Posterior cingulate gyrus (tissue), 11 donors: ENCODE measurements around the gene SAMD3.
"Not testable (repeated sequence)": the region's sequence is repeated elsewhere in the genome, so short reads cannot be mapped to it uniquely, and the experiment has no call there.

Experiments used
- DNase-seq, 10 donors: peaks; one replicate each; pipeline versions ENCODE4 v3.0.0 to v3.0.0-alpha.2; 2020 to 2021; ENCODE audit warnings: mixed read lengths in 3 of 10
- intact Hi-C: fragments of 100-400 bp; cut with DNase I; formaldehyde crosslinking; loops from one replicate; pipeline ENCODE4 v1.15.1; 2023

SAMD3 gene

DNA sequence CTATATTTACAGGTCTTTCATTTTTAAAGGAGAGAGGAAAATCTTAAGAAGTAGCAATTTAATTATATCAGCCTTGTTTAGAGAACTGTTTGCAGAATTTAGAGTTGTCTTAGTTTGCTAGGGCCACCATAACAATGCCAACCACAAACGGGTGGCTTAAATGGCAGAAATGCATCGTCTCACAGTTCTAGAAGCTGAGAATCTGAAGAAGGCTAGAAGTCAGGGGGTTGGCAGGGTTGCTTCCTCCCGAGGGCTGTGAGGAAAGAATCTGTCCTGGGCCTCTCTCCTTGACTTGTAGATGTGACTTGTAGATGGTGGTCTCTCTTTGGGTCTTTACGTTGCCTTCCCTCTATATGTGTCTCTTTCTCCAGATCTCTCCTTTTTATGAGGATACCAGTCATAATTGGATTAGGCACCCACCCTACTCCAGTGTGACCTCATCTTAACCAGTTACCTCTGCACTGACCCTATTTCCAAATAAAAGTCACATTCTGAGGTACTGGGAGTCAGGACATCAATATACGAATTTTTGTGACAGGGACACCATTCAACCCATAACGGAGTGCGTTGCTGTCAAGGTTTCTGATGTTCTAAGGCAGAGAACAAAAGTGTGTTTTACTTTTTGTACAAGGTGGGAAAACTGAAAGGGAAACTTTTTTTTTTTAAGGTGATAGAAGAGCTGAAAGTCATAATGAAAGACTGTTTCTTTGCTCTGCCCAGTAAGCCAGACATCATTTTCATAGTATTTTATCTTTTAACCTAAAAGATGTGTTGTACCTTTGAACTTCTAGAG is 84.4 kb downstream of the SAMD3 start:
- no peak for DNase-seq
- intact Hi-C loops = no loop called here

DNA sequence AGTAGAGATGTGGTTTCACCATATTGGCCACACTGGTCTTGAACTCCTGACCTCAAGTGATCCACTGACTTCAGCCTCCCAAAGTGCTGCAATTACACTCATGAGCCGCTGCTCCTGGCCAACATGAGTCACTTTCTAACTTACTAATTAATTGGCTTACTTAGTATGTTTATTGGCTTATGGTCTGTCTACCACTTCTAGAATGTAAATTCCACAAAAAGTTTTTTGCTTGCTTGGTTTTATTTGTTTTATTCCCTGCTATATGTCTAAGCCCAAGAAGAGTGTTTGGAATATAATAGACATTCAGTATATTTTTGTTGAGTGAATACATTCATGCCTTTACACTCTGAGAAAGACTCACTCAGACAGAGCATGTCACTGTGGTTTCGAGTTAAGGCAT is 86.0 kb downstream of the SAMD3 start:
- DNase-seq = no peak
- intact Hi-C loops = no loop called here

- no peak for DNase-seq
- intact Hi-C loops = no loop called here
Observed at GRCh38 chr6:130134582-130134981, 88.2 kb downstream of the SAMD3 start.

- intact Hi-C loops = no loop called here
- no peak for DNase-seq
Observed at GRCh38 chr6:130132286-130132701, 90.5 kb downstream of the SAMD3 start.

DNA sequence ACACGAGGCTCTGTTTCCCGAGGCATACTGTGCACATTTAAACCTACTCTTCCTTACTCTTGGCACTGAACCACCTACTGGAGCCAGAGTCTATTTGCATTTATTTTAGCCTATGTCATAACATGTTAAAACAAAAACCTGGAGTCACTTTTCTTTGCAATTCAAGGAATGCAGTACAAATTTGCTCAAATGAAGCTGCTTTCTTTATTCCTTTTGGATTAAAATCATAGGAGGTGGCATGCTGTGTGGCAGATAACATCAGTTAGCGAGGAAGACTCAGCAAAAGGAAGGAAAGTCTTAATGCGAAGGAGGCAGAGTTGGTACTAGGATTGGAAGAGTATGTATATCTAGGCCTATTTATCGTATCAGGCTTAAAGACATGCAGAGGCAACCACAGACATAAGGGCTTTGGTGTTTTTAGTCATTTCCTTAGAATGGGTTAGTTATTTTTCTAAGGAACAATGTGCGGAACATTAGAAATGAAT is 92.9 kb downstream of the SAMD3 start:
- no peak for DNase-seq
- intact Hi-C loops = no loop called here

GRCh38 chr6:130128326-130128725 is 94.4 kb downstream of the SAMD3 start:
- no peak for DNase-seq
- intact Hi-C loops = no loop called here

DNA sequence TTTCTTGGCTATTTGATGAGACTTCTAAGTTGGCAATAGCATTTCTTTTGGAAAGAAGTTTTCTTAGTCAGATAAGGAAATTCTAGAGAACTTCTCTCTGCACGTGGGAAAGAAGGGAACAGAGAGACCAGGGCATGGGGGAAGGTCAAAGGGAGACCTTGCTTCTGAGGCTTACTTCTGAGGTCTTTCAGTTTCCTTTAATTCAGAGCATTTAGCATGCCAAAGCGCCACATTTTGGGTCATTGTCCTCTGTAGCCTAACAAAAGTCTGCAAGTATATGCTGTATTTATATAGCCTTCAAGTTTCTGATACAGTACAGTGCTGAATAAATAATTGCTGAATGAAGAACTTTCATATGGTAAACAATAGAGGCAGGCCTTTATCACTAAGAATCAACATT is 95.6 kb downstream of the SAMD3 start:
- intact Hi-C loops = no loop called here
- no peak for DNase-seq

DNA sequence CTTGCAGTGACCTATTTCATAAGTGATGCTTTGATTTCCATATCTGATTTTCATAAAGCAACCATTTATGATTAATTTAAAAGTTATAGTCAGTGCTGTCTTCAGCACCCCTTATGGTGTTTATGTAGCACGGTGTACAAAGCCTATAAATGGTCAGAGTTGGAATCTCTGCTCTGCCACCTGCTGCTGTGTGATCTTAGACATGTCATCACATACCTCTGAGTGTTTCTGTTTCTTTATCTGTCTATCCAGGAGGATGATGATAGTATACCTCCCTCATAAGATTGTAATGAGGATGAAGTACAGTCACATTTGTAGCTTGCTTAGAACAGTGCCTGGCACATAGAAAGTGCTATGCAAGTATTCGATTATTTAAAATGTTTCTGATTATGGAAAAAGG is 100.5 kb downstream of the SAMD3 start:
- intact Hi-C loops = no loop called here
- no peak for DNase-seq

GRCh38 chr6:130120731-130121130 is 102.0 kb downstream of the SAMD3 start:
- DNase-seq = no peak
- intact Hi-C loops = no loop called here

DNA sequence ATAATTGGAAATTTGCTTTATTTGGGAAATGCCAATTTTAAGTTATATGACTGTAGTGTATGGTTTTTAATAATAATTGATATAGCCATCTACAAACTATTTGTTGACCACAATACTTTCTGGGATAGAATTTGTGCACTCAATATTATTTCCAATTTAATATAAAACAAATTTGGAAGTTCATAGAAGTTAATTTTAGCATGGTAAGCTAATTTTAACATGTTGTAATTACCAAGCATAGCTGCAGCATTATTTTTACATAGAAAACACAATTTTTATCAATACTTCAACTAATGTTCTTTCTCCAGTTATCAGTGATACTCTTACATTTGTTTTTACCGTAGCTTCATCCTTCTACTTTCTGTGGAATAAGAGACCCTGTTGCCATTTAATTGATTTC is 103.5 kb downstream of the SAMD3 start:
- DNase-seq = no peak
- intact Hi-C loops = no loop called here

DNA sequence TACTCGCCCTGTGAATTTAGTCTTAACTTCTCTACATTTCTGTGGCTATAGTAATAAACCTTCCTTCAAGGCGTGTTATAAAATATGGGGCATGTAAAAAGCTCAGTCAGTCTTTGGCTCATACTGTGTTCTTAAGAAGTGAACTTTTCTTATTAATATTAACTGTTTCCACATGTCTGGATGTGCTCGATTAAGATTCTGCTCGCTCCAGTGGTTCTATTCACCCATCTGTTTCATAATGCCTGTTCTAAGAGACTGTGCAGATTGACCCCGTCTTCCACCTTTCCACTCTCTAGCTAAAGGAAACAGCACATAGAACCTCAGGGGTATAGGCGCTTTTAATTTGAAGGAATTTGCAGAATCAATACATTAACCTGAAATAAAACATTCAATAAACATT is 104.5 kb downstream of the SAMD3 start:
- intact Hi-C loops = no loop called here
- DNase-seq = no peak

DNA sequence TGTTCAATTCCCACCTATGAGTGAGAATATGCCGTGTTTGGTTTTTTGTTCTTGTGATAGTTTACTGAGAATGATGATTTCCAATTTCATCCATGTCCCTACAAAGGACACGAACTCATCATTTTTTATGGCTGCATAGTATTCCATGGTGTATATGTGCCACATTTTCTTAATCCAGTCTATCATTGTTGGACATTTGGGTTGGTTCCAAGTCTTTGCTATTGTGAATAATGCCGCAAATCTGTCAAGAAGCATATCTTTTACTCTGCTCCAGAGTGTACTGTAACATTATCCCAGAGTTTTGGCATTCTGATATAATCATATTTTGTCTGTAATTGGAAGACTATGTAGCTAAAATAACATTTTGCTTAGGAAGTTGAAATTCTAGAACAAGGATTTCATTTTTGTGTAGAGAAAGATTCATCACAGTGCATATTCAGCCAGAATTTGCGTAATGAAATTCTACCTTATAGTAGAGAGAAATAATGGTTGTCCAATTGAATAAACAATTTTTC is 105.5 kb downstream of the SAMD3 start:
- intact Hi-C loops, DNase-seq: not testable (repeated sequence)

GRCh38 chr6:130116273-130116672 is 106.5 kb downstream of the SAMD3 start:
- no peak for DNase-seq
- intact Hi-C loops = no loop called here

GRCh38 chr6:130115036-130115435 is 107.7 kb downstream of the SAMD3 start:
- no peak for DNase-seq
- intact Hi-C loops = no loop called here

GRCh38 chr6:130113201-130113710 is 109.5 kb downstream of the SAMD3 start:
- DNase-seq = no peak
- intact Hi-C loops = no loop called here

- DNase-seq = no peak
- intact Hi-C loops = no loop called here
Observed at GRCh38 chr6:130111031-130111430, 111.7 kb downstream of the SAMD3 start.

GRCh38 chr6:130107710-130108109 is 115.0 kb downstream of the SAMD3 start:
- intact Hi-C loops = no loop called here
- DNase-seq = no peak

DNA sequence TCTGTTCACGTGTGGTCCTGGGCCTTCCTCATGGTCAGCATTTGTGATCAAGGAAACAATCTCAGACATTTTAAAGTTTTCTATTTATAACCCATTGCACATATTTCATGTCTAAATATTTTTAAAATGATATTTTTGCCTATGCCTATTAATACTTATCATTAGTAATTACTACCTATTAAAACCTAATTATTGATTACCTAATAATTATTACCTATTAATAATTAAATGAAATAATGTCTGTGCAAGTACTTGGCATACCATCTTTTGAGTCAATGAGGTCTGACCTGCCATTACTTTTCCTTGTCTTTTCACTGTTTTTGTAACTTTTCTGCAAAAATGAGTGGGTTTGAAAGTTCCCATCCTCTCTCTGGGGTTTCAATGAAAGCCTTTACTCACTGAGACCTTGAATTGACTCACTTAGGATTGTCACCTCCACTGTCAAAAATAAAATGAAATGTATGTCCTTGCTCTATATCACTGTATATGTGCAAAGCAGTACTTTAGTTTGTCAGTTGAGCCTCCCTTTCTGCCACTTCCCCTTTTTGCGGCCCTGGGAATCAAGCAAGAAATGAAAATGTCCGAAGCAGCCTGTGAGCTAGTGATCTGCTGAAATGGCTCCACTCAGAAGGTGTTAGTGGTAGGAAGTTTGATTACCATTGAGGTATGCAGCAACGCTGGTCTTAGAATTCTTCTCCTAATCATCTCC is 116.6 kb downstream of the SAMD3 start:
- intact Hi-C loops = no loop called here

DNA sequence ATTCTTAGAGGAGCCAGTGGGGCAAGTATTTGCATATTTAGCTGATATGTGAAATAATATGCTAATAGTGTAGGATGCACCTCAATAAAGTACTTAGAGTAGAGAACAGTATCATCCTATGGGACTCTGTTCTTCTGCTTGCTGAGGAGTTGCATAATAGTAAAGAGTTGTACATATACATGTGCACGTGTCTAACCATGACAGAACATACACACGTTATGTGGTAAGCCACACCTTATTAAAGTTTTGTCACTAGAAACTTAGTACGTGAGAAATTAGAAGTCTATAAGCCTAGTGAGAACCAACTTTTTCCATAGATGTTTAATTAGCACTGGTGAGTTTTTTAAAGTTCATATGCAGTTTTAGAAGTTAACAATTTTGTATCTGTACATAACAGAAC is 123.6 kb downstream of the SAMD3 start:
- no peak for DNase-seq
- intact Hi-C loops = no loop called here

More for the DNA sequence above, 116.6 kb downstream of the SAMD3 start:
- DNase-seq = no peak

DNA sequence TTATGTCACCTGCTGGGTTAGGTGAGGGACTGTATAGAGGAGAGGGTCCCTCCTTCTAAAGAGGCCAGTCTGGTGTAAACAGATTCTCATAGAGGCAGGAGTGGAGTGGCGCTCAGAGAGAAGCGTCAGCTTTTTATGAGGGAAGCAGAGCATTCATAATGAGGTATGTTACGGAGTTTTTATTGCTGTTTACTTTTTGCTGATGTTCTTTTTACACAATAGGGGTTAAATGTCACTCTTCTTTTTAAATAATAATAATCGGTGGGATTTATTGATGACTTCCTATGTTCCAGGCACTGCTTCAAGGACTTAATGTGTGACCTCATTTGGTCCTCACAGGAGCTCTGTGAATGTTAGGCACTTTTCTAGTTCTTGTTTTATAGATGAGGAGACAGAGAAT is 124.4 kb downstream of the SAMD3 start:
- no peak for DNase-seq
- intact Hi-C loops = no loop called here
